HEK293 (cell line): ENCODE measurements around the gene KIF9.

Source experiments
- CTCF ChIA-PET: fragments of 350-600 bp; formaldehyde crosslinking; extraction: SDS; loops from one replicate; lab custom pipeline; 2021; ENCODE audit warnings: antibody characterized with exemption; lab: Yijun Ruan, JAX
- POLR2A ChIA-PET: fragments of 300-600 bp; formaldehyde crosslinking; extraction: SDS; loops from one replicate; lab custom pipeline; 2020; ENCODE audit warnings: antibody characterized with exemption, inconsistent platforms; lab: Yijun Ruan, JAX
- H3K27ac ChIP-seq: fragments of 200-500 bp; sonication (Bioruptor generic); 2 replicates; pipeline ENCODE4 v1.5.1; 2014; ENCODE audit warnings: low read depth, low read length, control low read depth, inconsistent platforms; ENCODE audit errors: extremely low read depth
- H3K36me3 ChIP-seq, 2 experiments: fragments of 200-500 bp in 1 of 2; sonication (Bioruptor generic) in 1 of 2; 1 replicate in 1 of 2; 2 replicates in 1 of 2; pipeline ENCODE4 v1.5.1; 2014 to 2017; ENCODE audit warnings: inconsistent platforms in 2 of 2, low read length in 2 of 2; ENCODE audit not compliant: control insufficient read depth in 2 of 2, insufficient read depth in 1 of 2
- H3K4me1 ChIP-seq: fragments of 200-500 bp; sonication (Bioruptor generic); 2 replicates; pipeline ENCODE4 v1.5.1; 2014; ENCODE audit warnings: mild to moderate bottlenecking, low read length, inconsistent platforms; ENCODE audit not compliant: control insufficient read depth, insufficient read depth
- H3K4me3 ChIP-seq: 2 replicates; pipeline ENCODE4 v1.5.1; 2011; ENCODE audit warnings: low read depth, mild to moderate bottlenecking, control low read depth, low read length, moderate library complexity
- H3K9me3 ChIP-seq: fragments of 200-500 bp; sonication (Bioruptor generic); 2 replicates; pipeline ENCODE4 v1.5.1; 2014; ENCODE audit warnings: low read depth, low read length, inconsistent platforms; ENCODE audit not compliant: control insufficient read depth, insufficient read depth
- AEBP2 ChIP-seq: fragments of 450-650 bp; formaldehyde crosslinking; IDR thresholded peaks from 2 replicates; pipeline ENCODE4 v1.5.1; 2016; ENCODE audit warnings: missing biosample characterization, missing genetic modification characterization, borderline replicate concordance
- EGR2 ChIP-seq: fragments of 450-650 bp; formaldehyde crosslinking; IDR thresholded peaks from 2 replicates; pipeline ENCODE4 v1.5.1; 2016; ENCODE audit warnings: low read depth, missing biosample characterization, missing genetic modification characterization
- GLI2 ChIP-seq: fragments of 450-650 bp; formaldehyde crosslinking; IDR thresholded peaks from 2 replicates; pipeline ENCODE4; 2017; ENCODE audit warnings: missing biosample characterization, missing genetic modification characterization, low read depth, borderline replicate concordance
- IKZF3 ChIP-seq: fragments of 450-650 bp; IDR thresholded peaks from 2 replicates; pipeline ENCODE4 v1.5.0; 2018; ENCODE audit warnings: missing biosample characterization, mild to moderate bottlenecking, missing genetic modification characterization, moderate library complexity
- KLF1 ChIP-seq: fragments of 450-650 bp; formaldehyde crosslinking; IDR thresholded peaks from 2 replicates; pipeline ENCODE4 v1.5.1; 2016; ENCODE audit warnings: missing biosample characterization, missing genetic modification characterization
- KLF16 ChIP-seq: fragments of 450-650 bp; formaldehyde crosslinking; IDR thresholded peaks from 2 replicates; pipeline ENCODE4 v1.5.1; 2017; ENCODE audit warnings: missing biosample characterization, missing genetic modification characterization
- MEIS1 ChIP-seq: sonication (generic); formaldehyde crosslinking; IDR thresholded peaks from 2 replicates; pipeline ENCODE4 v1.8.1; 2022; ENCODE audit warnings: missing genetic modification reagents, mild to moderate bottlenecking, borderline replicate concordance
- MYNN ChIP-seq: fragments of 450-650 bp; formaldehyde crosslinking; IDR thresholded peaks from 2 replicates; pipeline ENCODE4 v1.5.1; 2016; ENCODE audit warnings: missing biosample characterization, missing genetic modification characterization, borderline replicate concordance
- OVOL3 ChIP-seq: fragments of 450-650 bp; formaldehyde crosslinking; IDR thresholded peaks from 2 replicates; pipeline ENCODE4 v1.5.1; 2016; ENCODE audit warnings: missing biosample characterization, missing genetic modification characterization
- SALL2 ChIP-seq: fragments of 450-650 bp; formaldehyde crosslinking; IDR thresholded peaks from 2 replicates; pipeline ENCODE4 v1.5.0; 2017; ENCODE audit warnings: missing biosample characterization, mild to moderate bottlenecking, missing genetic modification characterization, borderline replicate concordance
- SCRT2 ChIP-seq: fragments of 450-650 bp; formaldehyde crosslinking; IDR thresholded peaks from 2 replicates; pipeline ENCODE4 v1.5.1; 2016; ENCODE audit warnings: missing biosample characterization, missing genetic modification characterization
- SP2 ChIP-seq: fragments of 450-650 bp; formaldehyde crosslinking; IDR thresholded peaks from 2 replicates; pipeline ENCODE4 v1.5.1; 2016; ENCODE audit warnings: missing biosample characterization, missing genetic modification characterization
- YY2 ChIP-seq: fragments of 450-650 bp; formaldehyde crosslinking; IDR thresholded peaks from 2 replicates; pipeline ENCODE4 v1.5.1; 2016; ENCODE audit warnings: missing biosample characterization, missing genetic modification characterization
- ZBTB49 ChIP-seq: fragments of 450-650 bp; formaldehyde crosslinking; IDR thresholded peaks from 2 replicates; pipeline ENCODE4 v1.5.1; 2016; ENCODE audit warnings: missing biosample characterization, missing genetic modification characterization, low read depth
- ZFP37 ChIP-seq: fragments of 450-650 bp; formaldehyde crosslinking; IDR thresholded peaks from 2 replicates; pipeline ENCODE4 v1.5.1; 2016; ENCODE audit warnings: missing biosample characterization, missing genetic modification characterization
- ZFP69B ChIP-seq: fragments of 450-650 bp; formaldehyde crosslinking; IDR thresholded peaks from 2 replicates; pipeline ENCODE4 v1.5.1; 2016; ENCODE audit warnings: missing biosample characterization, missing genetic modification characterization
- ZNF155 ChIP-seq: fragments of 450-650 bp; formaldehyde crosslinking; IDR thresholded peaks from 2 replicates; pipeline ENCODE4 v1.5.1; 2016; ENCODE audit warnings: missing biosample characterization, missing genetic modification characterization
- ZNF18 ChIP-seq: fragments of 450-650 bp; formaldehyde crosslinking; IDR thresholded peaks from 2 replicates; pipeline ENCODE4 v1.5.1; 2016; ENCODE audit warnings: missing biosample characterization, missing genetic modification characterization
- ZNF214 ChIP-seq: fragments of 450-650 bp; formaldehyde crosslinking; IDR thresholded peaks from 2 replicates; pipeline ENCODE4 v1.5.1; 2017; ENCODE audit warnings: missing biosample characterization, mild to moderate bottlenecking, missing genetic modification characterization, borderline replicate concordance
- ZNF280C ChIP-seq: fragments of 450-650 bp; formaldehyde crosslinking; IDR thresholded peaks from 2 replicates; pipeline ENCODE4 v1.5.1; 2016; ENCODE audit warnings: missing biosample characterization, missing genetic modification characterization
- ZNF302 ChIP-seq: fragments of 450-650 bp; formaldehyde crosslinking; IDR thresholded peaks from 2 replicates; pipeline ENCODE4 v1.5.1; 2016; ENCODE audit warnings: missing biosample characterization, missing genetic modification characterization, low read depth
- ZNF394 ChIP-seq: fragments of 450-650 bp; formaldehyde crosslinking; IDR thresholded peaks from 2 replicates; pipeline ENCODE4 v1.5.1; 2016; ENCODE audit warnings: missing biosample characterization, missing genetic modification characterization, mild to moderate bottlenecking, moderate library complexity, borderline replicate concordance
- ZNF426 ChIP-seq: fragments of 450-650 bp; formaldehyde crosslinking; IDR thresholded peaks from 2 replicates; pipeline ENCODE4 v1.5.1; 2017; ENCODE audit warnings: missing biosample characterization, missing genetic modification characterization, mild to moderate bottlenecking, inconsistent platforms, moderate library complexity
- ZNF561 ChIP-seq: fragments of 450-650 bp; IDR thresholded peaks from 2 replicates; pipeline ENCODE4 v1.5.1; 2018; ENCODE audit warnings: missing biosample characterization, missing genetic modification characterization, borderline replicate concordance
- ZNF571 ChIP-seq: fragments of 450-650 bp; formaldehyde crosslinking; IDR thresholded peaks from 2 replicates; pipeline ENCODE4 v1.5.0; 2017; ENCODE audit warnings: missing biosample characterization, missing genetic modification characterization
- ZNF610 ChIP-seq: fragments of 450-650 bp; formaldehyde crosslinking; IDR thresholded peaks from 2 replicates; pipeline ENCODE4 v1.5.1; 2016; ENCODE audit warnings: missing biosample characterization, missing genetic modification characterization, borderline replicate concordance
- ZNF837 ChIP-seq: fragments of 450-650 bp; formaldehyde crosslinking; IDR thresholded peaks from 2 replicates; pipeline ENCODE4 v1.5.1; 2016; ENCODE audit warnings: missing biosample characterization, missing genetic modification characterization
- ZSCAN23 ChIP-seq: fragments of 450-650 bp; formaldehyde crosslinking; IDR thresholded peaks from 2 replicates; pipeline ENCODE4 v1.5.1; 2016; ENCODE audit warnings: missing biosample characterization, missing genetic modification characterization

KIF9 gene

GRCh38 chr3:47245271-47245670 lies 37.3 kb downstream of the KIF9 start:
- TF ChIP-seq MEIS1 (CRISPR knock-in tag) = no peak
- TF ChIP-seq ZNF394 (tag by site-specific recombination) = no peak
- no peak for TF ChIP-seq AEBP2 (tag by site-specific recombination)
- no peak for TF ChIP-seq ZFP37
- no peak for TF ChIP-seq IKZF3 (tag by site-specific recombination)
- TF ChIP-seq ZNF837 (tag by site-specific recombination) = no peak
- TF ChIP-seq KLF1 = no peak
- TF ChIP-seq MYNN (tag by site-specific recombination) = no peak
- no peak for TF ChIP-seq ZNF561 (tag by site-specific recombination)
- no peak for TF ChIP-seq ZNF426 (tag by site-specific recombination)
- TF ChIP-seq SP2 (tag by site-specific recombination) = no peak
- no peak for TF ChIP-seq EGR2 (tag by site-specific recombination)
- no peak for TF ChIP-seq OVOL3 (tag by site-specific recombination)
- no peak for TF ChIP-seq ZNF302 (tag by site-specific recombination)
- TF ChIP-seq SALL2 (tag by site-specific recombination) = no peak
- no peak for TF ChIP-seq SCRT2 (tag by site-specific recombination)
- no peak for TF ChIP-seq ZNF155 (tag by site-specific recombination)
- TF ChIP-seq YY2 (tag by site-specific recombination) = no peak
- TF ChIP-seq ZNF280C (tag by site-specific recombination) = no peak
- ChIA-PET CTCF (interaction anchor here (0.8 kb wide), 1 partner anchor 79 kb away, joined by 5 read pairs; no protein-coding TSS in a partner anchor), POLR2A (no interaction called here)
- no peak overlapping the region for H3K4me3 ChIP-seq
- H3K4me1 ChIP-seq = no peaks in the 10 kb centered on the region
- no peaks in the 10 kb centered on the region for H3K9me3 ChIP-seq
- H3K36me3 ChIP-seq = no peaks in the 10 kb centered on the region
- no peak overlapping the region for H3K27ac ChIP-seq

- H3K4me1 ChIP-seq = no peaks in the 10 kb centered on the region
- POLR2A ChIA-PET = no interaction called here
- TF ChIP-seq KLF16 = no peak
- no peak for TF ChIP-seq ZFP69B (tag by site-specific recombination)
- no peak for TF ChIP-seq ZNF18 (tag by site-specific recombination)
- TF ChIP-seq YY2 (tag by site-specific recombination) = no peak
- no peak for TF ChIP-seq ZNF610 (tag by site-specific recombination)
- no peak for TF ChIP-seq ZSCAN23 (tag by site-specific recombination)
- no peak for TF ChIP-seq GLI2 (tag by site-specific recombination)
- no peak for TF ChIP-seq ZBTB49
- no peak for TF ChIP-seq ZNF214
- no peak for TF ChIP-seq ZNF155 (tag by site-specific recombination)
- no peak for TF ChIP-seq ZNF571 (tag by site-specific recombination)
Measured at GRCh38 chr3:47244531-47245100, 38.0 kb downstream of the KIF9 start.

More at GRCh38 chr3:47244531-47245100, 38.0 kb downstream of the KIF9 start:
- Histone ChIP-seq H3K4me3 (no peak overlapping the region), H3K27ac (no peak overlapping the region), H3K36me3 (no peaks in the 10 kb centered on the region), H3K9me3 (no peaks in the 10 kb centered on the region)
- CTCF ChIA-PET = no interaction called here
